KMS-11 (cell line): ENCODE data around the gene PTPN14.
A peak's percentile ranks its signal among the peaks of the same experiment; 100 is the strongest.

ENCODE experiments used
- H2AFZ ChIP-seq: fragments of 200-600 bp; sonication (generic); 2 replicates; pipeline ENCODE4 v1.6.1; 2016; ENCODE audit warnings: antibody characterized with exemption, mixed run types, low read depth
- H3K27ac ChIP-seq: fragments of 200-600 bp; sonication (generic); 2 replicates; pipeline ENCODE4 v1.6.1; 2016; ENCODE audit warnings: mild to moderate bottlenecking, mixed run types
- H3K27me3 ChIP-seq: fragments of 200-600 bp; sonication (generic); 2 replicates; pipeline ENCODE4 v1.6.1; 2017; ENCODE audit warnings: mild to moderate bottlenecking, low read depth, mixed run types, moderate library complexity; ENCODE audit not compliant: insufficient read depth
- H3K36me3 ChIP-seq: fragments of 200-600 bp; sonication (generic); 2 replicates; pipeline ENCODE4 v1.6.1; 2017; ENCODE audit warnings: mild to moderate bottlenecking, mixed run types; ENCODE audit not compliant: insufficient read depth
- H3K4me1 ChIP-seq: fragments of 200-600 bp; sonication (generic); 2 replicates; pipeline ENCODE4 v1.6.1; 2016; ENCODE audit warnings: mild to moderate bottlenecking, low read depth, mixed run types; ENCODE audit not compliant: poor library complexity, severe bottlenecking
- H3K4me2 ChIP-seq: fragments of 200-600 bp; sonication (generic); 2 replicates; pipeline ENCODE4 v1.7.0; 2016; ENCODE audit warnings: mild to moderate bottlenecking, mixed run types
- H3K4me3 ChIP-seq: fragments of 200-600 bp; sonication (generic); IDR thresholded peaks from 2 replicates; pipeline ENCODE4 v1.6.1; 2017; ENCODE audit warnings: low read depth, low read length, mixed read lengths; ENCODE audit not compliant: insufficient read depth
- H3K79me2 ChIP-seq: fragments of 200-600 bp; sonication (generic); 2 replicates; pipeline ENCODE4 v1.6.1; 2016; ENCODE audit warnings: low read depth, mixed run types; ENCODE audit not compliant: insufficient read depth
- H3K9ac ChIP-seq: fragments of 200-600 bp; sonication (generic); 2 replicates; pipeline ENCODE4 v1.6.1; 2016; ENCODE audit warnings: mild to moderate bottlenecking, mixed run types
- H4K20me1 ChIP-seq: fragments of 200-600 bp; sonication (generic); 2 replicates; pipeline ENCODE4 v1.6.1; 2016; ENCODE audit warnings: mild to moderate bottlenecking, mixed run types; ENCODE audit not compliant: insufficient read depth
- CTCF ChIP-seq: fragments of 200-600 bp; sonication (generic); conservative IDR thresholded peaks from 2 replicates; pipeline ENCODE4 v1.6.1; 2017; ENCODE audit warnings: low read depth, mild to moderate bottlenecking, antibody characterized with exemption, low read length, moderate library complexity, mixed read lengths

PTPN14 gene

GRCh38 chr1:214435867-214436266 lies 115.5 kb downstream of the PTPN14 start:
- no peak for TF ChIP-seq CTCF
- no peaks in the 10 kb centered on the region for H4K20me1 ChIP-seq

GRCh38 chr1:214432245-214432644 lies 119.2 kb downstream of the PTPN14 start:
- H3K79me2 ChIP-seq, result no peaks in the 10 kb centered on the region
- H4K20me1 ChIP-seq, result no peaks in the 10 kb centered on the region
- H3K27ac ChIP-seq, result no peak overlapping the region
- H3K36me3 ChIP-seq, result no peaks in the 10 kb centered on the region
- H3K9ac ChIP-seq, result no peak overlapping the region
- TF ChIP-seq CTCF, result no peak
- H3K4me2 ChIP-seq, result no peak overlapping the region
- H3K27me3 ChIP-seq, result no peaks in the 10 kb centered on the region
- H3K4me3 ChIP-seq, result no peak overlapping the region
- H3K4me1 ChIP-seq, result peaks cover 21% of the 10 kb centered on the region
- no peak overlapping the region for H2AFZ ChIP-seq

More at GRCh38 chr1:214435867-214436266, 115.5 kb downstream of the PTPN14 start:
- H3K9ac ChIP-seq, result no peak overlapping the region
- H3K27ac ChIP-seq, result no peak overlapping the region
- H3K79me2 ChIP-seq, result no peaks in the 10 kb centered on the region
- no peaks in the 10 kb centered on the region for H3K36me3 ChIP-seq
- no peaks in the 10 kb centered on the region for H3K27me3 ChIP-seq
- H2AFZ ChIP-seq, result no peak overlapping the region
- no peak overlapping the region for H3K4me3 ChIP-seq
- H3K4me1 ChIP-seq, result peaks cover 24% of the 10 kb centered on the region
- no peak overlapping the region for H3K4me2 ChIP-seq

GRCh38 chr1:214429951-214430770 lies 121.2 kb downstream of the PTPN14 start:
- Histone ChIP-seq H3K9ac (no peak overlapping the region), H3K4me2 (no peak overlapping the region), H3K36me3 (no peaks in the 10 kb centered on the region), H3K4me1 (peaks cover 26% of the 10 kb centered on the region), H3K27me3 (no peaks in the 10 kb centered on the region), H2AFZ (no peak overlapping the region), H3K79me2 (no peaks in the 10 kb centered on the region), H4K20me1 (no peaks in the 10 kb centered on the region), H3K27ac (no peak overlapping the region), H3K4me3 (no peak overlapping the region)
- TF ChIP-seq CTCF, result no peak

- Histone ChIP-seq H3K36me3 (no peaks in the 10 kb centered on the region), H4K20me1 (no peaks in the 10 kb centered on the region), H3K4me2 (peak overlapping the region; percentile 46), H2AFZ (peak overlapping the region; percentile 67), H3K27me3 (no peaks in the 10 kb centered on the region), H3K9ac (peak overlapping the region; percentile 9; the same call in 1 of the 2 replicates), H3K79me2 (no peaks in the 10 kb centered on the region), H3K4me3 (peak overlapping the region; percentile 4), H3K4me1 (peaks cover 26% of the 10 kb centered on the region), H3K27ac (peak overlapping the region; percentile 69)
- TF ChIP-seq CTCF, result no peak
Observed at GRCh38 chr1:214427871-214428277, 123.5 kb downstream of the PTPN14 start.
